Measurements from ENCODE around the gene OR6Y1. TPM values are rescaled to one million over a fixed set of nuclear protein-coding genes. Genes with fewer than 3 reads are reported as not detected.

The OR6Y1 gene
- total RNA-seq, 1 experiment from 2014 or later = not detected

DNA sequence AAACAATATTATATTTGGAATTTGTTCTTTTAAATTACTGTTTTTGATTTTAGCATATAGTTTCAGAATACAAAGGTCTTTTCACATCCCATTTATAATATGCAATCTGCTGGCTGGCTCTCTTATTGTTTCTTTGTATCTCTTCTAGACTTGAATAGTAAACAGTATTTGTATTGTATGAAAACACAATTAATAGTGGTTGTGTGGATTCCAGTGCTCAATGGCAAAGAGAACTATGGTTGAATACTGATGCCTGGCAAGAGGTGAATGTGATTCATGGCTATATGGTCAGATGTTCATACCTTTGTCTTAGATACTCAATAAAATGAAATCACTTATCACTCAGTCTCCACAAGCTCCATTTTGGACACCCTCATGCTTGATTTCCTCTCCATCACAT is 37.2 kb downstream of the OR6Y1 start:
- DNase-seq (ENCODE audit: low read depth, low spot score) = no peak
- in situ Hi-C loops (cut with HindIII; ENCODE audit: low pct_unique_long_range_greater_than_20kb, low sequenced_read_pairs) = no loop called here

DNA sequence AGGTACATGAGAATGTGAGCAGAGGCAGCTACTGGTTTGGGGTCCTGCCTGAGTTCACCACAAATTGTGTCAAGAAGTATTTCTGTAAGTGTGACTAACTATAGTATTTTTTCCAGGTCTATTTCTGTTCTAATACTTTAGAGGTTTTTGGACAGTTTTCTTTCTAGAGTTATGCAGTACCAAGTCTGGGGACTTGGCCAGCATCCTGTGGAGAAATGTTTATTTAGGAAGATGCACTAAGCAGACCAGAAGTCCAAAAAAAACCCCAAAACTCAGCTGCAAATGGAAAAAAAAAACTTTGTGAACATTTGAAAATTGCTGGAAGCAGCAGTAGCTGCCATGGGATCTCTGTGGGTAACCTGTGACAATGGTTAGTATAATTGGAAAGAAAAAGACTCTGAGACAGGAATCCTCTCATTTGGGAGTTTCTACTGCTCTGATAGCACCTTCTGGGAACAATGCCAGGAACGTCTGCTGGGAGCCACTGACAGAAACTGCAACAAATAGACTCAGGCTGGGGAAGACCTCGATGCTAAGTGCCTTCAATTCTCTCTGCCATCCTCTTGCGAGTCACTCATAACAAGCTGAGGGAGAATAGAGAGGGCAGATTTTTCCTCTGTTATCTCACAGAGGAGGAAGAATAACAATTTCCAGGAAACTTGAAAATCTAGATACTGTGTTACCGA is 44.6 kb downstream of the OR6Y1 start:
- in situ Hi-C loops (cut with HindIII; ENCODE audit: low pct_unique_long_range_greater_than_20kb, low sequenced_read_pairs) = no loop called here
- DNase-seq (ENCODE audit: low read depth, low spot score) = no peak

DNA sequence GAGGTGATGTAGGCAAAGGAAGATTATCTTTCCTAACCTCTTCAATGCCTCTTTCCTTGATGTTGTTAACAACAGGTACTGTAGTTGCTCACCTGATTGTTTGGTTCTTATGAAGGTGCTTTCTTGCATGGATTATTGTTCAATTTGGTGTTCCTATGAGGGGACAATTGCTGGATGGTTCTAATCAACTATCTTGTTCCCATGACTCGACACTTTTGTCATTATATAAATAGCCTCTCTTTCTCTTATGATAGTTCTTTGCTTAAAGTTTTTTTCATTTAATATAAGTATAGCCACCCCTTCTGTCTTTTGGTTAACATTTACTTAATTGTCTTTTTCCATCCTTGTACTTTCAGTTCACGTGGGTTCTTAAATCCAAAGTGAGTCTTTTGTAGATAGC is 46.7 kb downstream of the OR6Y1 start:
- DNase-seq (ENCODE audit: low read depth, low spot score) = no peak
- in situ Hi-C loops (cut with HindIII; ENCODE audit: low pct_unique_long_range_greater_than_20kb, low sequenced_read_pairs) = no loop called here

DNA sequence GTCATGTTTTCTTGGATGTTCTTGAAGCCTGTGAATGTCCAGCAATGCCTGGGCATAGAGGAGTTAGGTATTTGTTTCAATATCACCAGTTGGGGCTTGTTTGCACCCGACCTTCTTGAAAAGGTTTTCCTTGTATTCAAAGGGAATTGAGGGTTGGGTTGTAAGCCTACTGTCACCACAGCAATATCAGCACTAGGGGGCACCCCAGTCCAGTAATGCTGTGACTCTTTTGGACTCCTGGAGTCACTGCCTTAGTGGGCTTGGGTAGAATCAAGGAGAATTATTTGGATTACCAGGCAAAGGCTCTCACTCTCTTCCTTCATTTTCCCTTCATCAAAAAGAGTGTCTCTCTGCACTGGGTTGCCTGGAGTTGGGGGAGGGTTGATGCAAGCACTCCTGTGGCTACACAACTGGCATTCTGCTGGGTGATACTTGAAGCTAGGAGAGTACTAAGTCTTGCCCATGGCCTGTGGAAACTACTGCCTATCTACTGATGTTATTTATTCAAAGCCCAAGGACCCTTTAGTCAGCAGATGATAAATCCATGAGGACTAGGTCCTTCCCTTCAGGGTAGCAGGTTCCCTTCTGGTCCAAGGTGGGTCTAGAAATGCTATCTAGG is 47.7 kb downstream of the OR6Y1 start:
- in situ Hi-C loops (cut with HindIII; ENCODE audit: low pct_unique_long_range_greater_than_20kb, low sequenced_read_pairs) = no loop called here
- DNase-seq (ENCODE audit: low read depth, low spot score) = peak; percentile 67

DNA sequence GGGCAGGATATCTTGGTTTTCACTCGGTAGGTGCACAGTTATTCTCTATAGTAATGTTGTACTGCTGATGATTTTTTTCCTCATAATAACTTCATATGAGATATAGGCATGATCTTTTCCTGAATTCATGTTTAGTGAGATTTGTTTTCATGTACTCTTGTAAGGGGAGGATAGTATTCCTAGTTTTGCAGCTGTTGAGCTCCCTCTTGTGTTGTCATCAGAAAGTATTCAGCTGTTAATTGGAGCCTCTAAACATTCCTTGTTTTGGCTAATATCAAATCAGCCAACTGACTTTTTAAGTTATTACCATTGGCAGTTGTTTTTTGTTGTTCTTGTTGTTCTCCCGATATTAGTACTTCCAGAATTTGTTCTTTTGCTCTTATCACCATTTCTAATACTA is 57.8 kb downstream of the OR6Y1 start:
- DNase-seq (ENCODE audit: low read depth, low spot score) = peak; percentile 54
- in situ Hi-C loops (cut with HindIII; ENCODE audit: low pct_unique_long_range_greater_than_20kb, low sequenced_read_pairs) = no loop called here

DNA sequence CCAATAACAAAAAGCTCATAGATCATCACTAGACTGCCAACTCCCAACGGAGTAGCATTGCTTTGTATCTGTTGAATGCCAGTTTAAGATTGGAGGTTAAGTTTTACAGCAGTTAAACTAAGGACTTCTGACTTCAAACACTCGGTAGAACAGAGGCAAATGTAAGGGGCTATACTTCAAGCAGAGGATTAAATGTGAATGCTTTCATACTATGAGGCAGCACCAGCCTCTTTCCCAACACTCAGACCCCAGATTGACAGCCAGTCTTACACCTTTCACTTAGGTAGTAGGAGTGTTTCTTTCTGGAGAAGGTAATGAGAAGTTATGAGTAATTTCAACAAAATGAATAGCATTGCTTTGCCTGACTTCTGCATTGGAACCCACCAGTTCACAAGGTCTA is 59.4 kb downstream of the OR6Y1 start:
- in situ Hi-C loops (cut with HindIII; ENCODE audit: low pct_unique_long_range_greater_than_20kb, low sequenced_read_pairs) = no loop called here
- no peak for DNase-seq (ENCODE audit: low read depth, low spot score)

Other genes with a start within 250 kb of the OR6Y1 start
- gene CD1B, start 222.9 kb downstream of the OR6Y1 start, total RNA-seq (2014; rRNA removed; shearing (Covaris generic)) = not detected in 2 replicates
- gene CD1E, start 200.5 kb downstream of the OR6Y1 start, total RNA-seq (2014; rRNA removed; shearing (Covaris generic)) = not detected in 2 replicates
- not detected in 2 replicates for gene OR10T2, start 154.9 kb downstream of the OR6Y1 start, total RNA-seq (2014; rRNA removed; shearing (Covaris generic))
- not detected in 2 replicates for gene OR10K2, start 128.2 kb downstream of the OR6Y1 start, total RNA-seq (2014; rRNA removed; shearing (Covaris generic))
- gene OR10K1, start 92.6 kb downstream of the OR6Y1 start, total RNA-seq (2014; rRNA removed; shearing (Covaris generic)) = not detected in 2 replicates
- gene OR10R2, start 82.2 kb downstream of the OR6Y1 start, total RNA-seq (2014; rRNA removed; shearing (Covaris generic)) = not detected in 2 replicates
- gene OR6P1, start 16.2 kb upstream of the OR6Y1 start, total RNA-seq (2014; rRNA removed; shearing (Covaris generic)) = not detected in 2 replicates
- gene OR10X1, start 25.5 kb upstream of the OR6Y1 start, total RNA-seq (2014; rRNA removed; shearing (Covaris generic)) = not detected in 2 replicates
- not detected in 2 replicates for gene OR10Z1, start 50.9 kb upstream of the OR6Y1 start, total RNA-seq (2014; rRNA removed; shearing (Covaris generic))
- 0.03 TPM in 1 of 2 replicates, not detected in the other for gene SPTA1, start 132.3 kb upstream of the OR6Y1 start, total RNA-seq (2014; rRNA removed; shearing (Covaris generic))
- gene OR6K2, start 146.2 kb upstream of the OR6Y1 start, total RNA-seq (2014; rRNA removed; shearing (Covaris generic)) = not detected in 2 replicates
- not detected in 2 replicates for gene OR6K3, start 166.3 kb upstream of the OR6Y1 start, total RNA-seq (2014; rRNA removed; shearing (Covaris generic))
- gene OR6K6, start 200.3 kb upstream of the OR6Y1 start, total RNA-seq (2014; rRNA removed; shearing (Covaris generic)) = not detected in 2 replicates
- not detected in 2 replicates for gene OR6N1, start 217.8 kb upstream of the OR6Y1 start, total RNA-seq (2014; rRNA removed; shearing (Covaris generic))
- gene OR6N2, start 226.8 kb upstream of the OR6Y1 start, total RNA-seq (2014; rRNA removed; shearing (Covaris generic)) = not detected in 2 replicates